SH-SY5Y (cell line): ENCODE measurements around the gene LRRFIP2.

ENCODE experiments used
- GATA2 ChIP-seq: IDR thresholded peaks from 2 replicates; pipeline ENCODE4 v1.6.1; 2011; ENCODE audit warnings: mild to moderate bottlenecking, low read depth, low read length
- GATA3 ChIP-seq: IDR thresholded peaks from 2 replicates; pipeline ENCODE4 v1.6.1; 2011; ENCODE audit warnings: low read depth, mild to moderate bottlenecking, low read length, moderate library complexity

Gene LRRFIP2

GRCh38 chr3:37053337-37053736, 121.0 kb downstream of the LRRFIP2 start:
- TF ChIP-seq GATA2: no peak
- TF ChIP-seq GATA3: no peak

- no peak for TF ChIP-seq GATA3
- TF ChIP-seq GATA2: no peak
Observed at GRCh38 chr3:37052860-37053259, 121.5 kb downstream of the LRRFIP2 start.

- no peak for TF ChIP-seq GATA3
- no peak for TF ChIP-seq GATA2
Observed at GRCh38 chr3:37050282-37050681, 124.1 kb downstream of the LRRFIP2 start.

GRCh38 chr3:37041546-37042195, 132.7 kb downstream of the LRRFIP2 start:
- TF ChIP-seq GATA3 (no peak), GATA2 (no peak)

GRCh38 chr3:37040231-37040630, 134.2 kb downstream of the LRRFIP2 start:
- TF ChIP-seq GATA2 (no peak), GATA3 (no peak)

- TF ChIP-seq GATA3 (no peak), GATA2 (no peak)
Observed at GRCh38 chr3:37039161-37039846, 135.1 kb downstream of the LRRFIP2 start.

GRCh38 chr3:37037352-37037751, 137.0 kb downstream of the LRRFIP2 start:
- no peak for TF ChIP-seq GATA3
- TF ChIP-seq GATA2: no peak

GRCh38 chr3:37032961-37033360, 141.4 kb downstream of the LRRFIP2 start:
- TF ChIP-seq GATA2 (no peak), GATA3 (no peak)

- TF ChIP-seq GATA3 (no peak), GATA2 (no peak)
Observed at GRCh38 chr3:37031096-37031682, 143.2 kb downstream of the LRRFIP2 start.

GRCh38 chr3:37030588-37030987, 143.8 kb downstream of the LRRFIP2 start:
- no peak for TF ChIP-seq GATA3
- TF ChIP-seq GATA2: no peak

- TF ChIP-seq GATA3 (no peak), GATA2 (no peak)
Observed at GRCh38 chr3:37029516-37030163, 144.7 kb downstream of the LRRFIP2 start.

- TF ChIP-seq GATA3 (no peak), GATA2 (no peak)
Observed at GRCh38 chr3:37029111-37029510, 145.3 kb downstream of the LRRFIP2 start.

GRCh38 chr3:37028329-37028728, 146.1 kb downstream of the LRRFIP2 start:
- TF ChIP-seq GATA3 (no peak), GATA2 (no peak)

GRCh38 chr3:37026851-37027250, 147.5 kb downstream of the LRRFIP2 start:
- TF ChIP-seq GATA3: no peak
- no peak for TF ChIP-seq GATA2

GRCh38 chr3:37025561-37026335, 148.6 kb downstream of the LRRFIP2 start:
- TF ChIP-seq GATA2 (no peak), GATA3 (no peak)
